GM19025 (cell line): ENCODE measurements around the gene LRRC41.

ENCODE experiments used
- ATAC-seq: cut with Tn5 transposase; IDR thresholded peaks from one replicate; pipeline ENCODE4 v1.9.1; 2021; ENCODE audit warnings: mild to moderate bottlenecking, low read depth, moderate library complexity; ENCODE audit not compliant: unreplicated experiment

The LRRC41 gene

DNA sequence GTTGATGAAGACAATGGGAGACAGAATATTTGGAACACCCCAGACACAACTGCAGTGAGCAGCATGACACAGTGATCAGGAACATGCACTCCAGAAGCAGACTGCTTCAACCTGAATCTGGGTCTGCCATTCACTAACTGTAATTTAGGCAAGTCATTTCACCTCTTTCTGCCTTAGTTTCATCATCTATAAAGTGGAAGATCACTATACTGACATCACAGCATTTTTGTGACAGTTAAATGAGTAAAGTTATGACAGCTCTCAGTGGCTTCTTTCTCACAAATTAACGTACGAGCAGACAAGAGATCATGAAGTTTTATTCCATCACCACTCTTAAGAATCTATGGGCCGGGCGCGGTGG is 14.3 kb downstream of the LRRC41 start:
- no peak for ATAC-seq

- no peak for ATAC-seq
These were observed 14.8 kb downstream of the LRRC41 start for GRCh38 chr1:46288485-46289133.

DNA sequence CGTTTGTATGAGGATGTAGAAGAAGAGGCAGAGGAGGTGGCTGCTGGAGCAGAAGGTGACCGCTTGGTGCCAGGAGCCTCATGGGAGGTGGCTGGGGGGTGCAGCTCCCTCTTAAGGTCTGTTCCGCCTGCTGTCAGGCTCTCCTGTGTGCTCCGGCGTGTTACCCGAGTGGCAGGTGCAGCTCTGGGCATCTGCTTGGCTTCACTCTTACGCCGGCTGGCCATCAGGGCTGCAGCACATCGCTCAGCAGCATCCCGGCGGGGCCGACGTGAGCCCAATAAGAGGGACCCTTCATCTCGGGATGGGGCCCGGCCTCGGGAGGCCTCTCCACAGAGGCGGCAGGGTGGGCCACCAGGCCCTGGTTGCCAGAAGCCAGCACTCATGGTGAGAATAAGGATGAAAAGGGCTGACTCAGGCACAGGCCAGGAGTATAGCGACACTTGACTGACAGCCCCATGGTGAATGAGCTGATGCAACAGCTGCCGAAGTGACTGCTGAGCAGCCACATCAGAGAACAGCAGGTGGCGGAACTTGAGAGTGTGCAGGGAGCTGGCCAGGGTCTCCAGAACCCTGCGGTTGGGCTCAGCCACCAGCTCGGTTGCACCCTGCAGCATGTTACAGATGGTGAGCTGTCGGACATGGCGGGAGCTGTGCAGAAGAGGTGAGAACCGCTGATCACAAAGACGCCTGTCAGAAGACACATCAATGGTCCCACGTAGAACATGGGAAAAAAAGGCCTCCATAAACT is 17.5 kb downstream of the LRRC41 start:
- no peak for ATAC-seq

GRCh38 chr1:46284597-46285564 is 18.5 kb downstream of the LRRC41 start:
- ATAC-seq = no peak

- ATAC-seq = no peak
These were observed 19.4 kb downstream of the LRRC41 start for GRCh38 chr1:46284058-46284457.

- ATAC-seq = no peak
These were observed 22.4 kb downstream of the LRRC41 start for GRCh38 chr1:46281021-46281420.

DNA sequence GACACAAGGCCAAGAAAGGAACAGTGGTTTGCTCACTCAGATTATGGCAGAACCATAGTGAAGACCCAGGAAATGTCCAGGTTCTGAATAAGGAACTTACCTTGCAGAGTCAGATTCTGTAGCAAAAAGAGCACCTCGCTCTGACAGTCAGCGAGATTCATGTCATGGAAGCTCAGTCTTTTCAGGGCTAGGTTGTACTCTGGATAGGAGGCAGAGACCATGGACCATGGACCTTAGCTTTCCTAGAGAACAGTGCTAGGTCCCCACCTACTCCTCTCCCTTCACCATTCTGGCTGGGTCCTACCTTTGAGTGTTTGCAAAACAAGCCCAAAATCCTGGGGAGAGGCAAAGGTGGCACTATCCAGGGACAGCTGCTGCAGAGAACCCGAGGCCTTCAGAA is 23.3 kb downstream of the LRRC41 start:
- no peak for ATAC-seq

- no peak for ATAC-seq
These were observed 24.6 kb downstream of the LRRC41 start for GRCh38 chr1:46278807-46279206.

GRCh38 chr1:46277658-46278373 is 25.6 kb downstream of the LRRC41 start:
- no peak for ATAC-seq

DNA sequence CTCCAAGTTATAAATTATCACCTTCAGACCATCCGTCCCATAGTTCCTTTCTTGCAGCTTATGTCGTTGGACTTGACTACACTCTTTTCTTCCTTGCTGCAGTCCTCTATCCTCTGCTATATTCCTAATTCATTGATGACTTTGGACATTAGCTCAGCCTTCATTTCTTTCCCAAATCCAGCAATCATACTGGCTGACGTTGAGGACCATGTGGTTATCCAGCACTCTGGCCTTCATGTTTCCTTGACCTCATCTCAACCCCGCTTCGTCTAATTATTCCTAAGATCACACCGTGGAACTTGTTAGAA is 28.4 kb downstream of the LRRC41 start:
- no peak for ATAC-seq

- no peak for ATAC-seq
These were observed 29.0 kb downstream of the LRRC41 start for GRCh38 chr1:46274225-46275029.

- no peak for ATAC-seq
These were observed 34.8 kb downstream of the LRRC41 start for GRCh38 chr1:46268578-46268977.

GRCh38 chr1:46263146-46263545 is 40.3 kb downstream of the LRRC41 start:
- ATAC-seq = no peak

DNA sequence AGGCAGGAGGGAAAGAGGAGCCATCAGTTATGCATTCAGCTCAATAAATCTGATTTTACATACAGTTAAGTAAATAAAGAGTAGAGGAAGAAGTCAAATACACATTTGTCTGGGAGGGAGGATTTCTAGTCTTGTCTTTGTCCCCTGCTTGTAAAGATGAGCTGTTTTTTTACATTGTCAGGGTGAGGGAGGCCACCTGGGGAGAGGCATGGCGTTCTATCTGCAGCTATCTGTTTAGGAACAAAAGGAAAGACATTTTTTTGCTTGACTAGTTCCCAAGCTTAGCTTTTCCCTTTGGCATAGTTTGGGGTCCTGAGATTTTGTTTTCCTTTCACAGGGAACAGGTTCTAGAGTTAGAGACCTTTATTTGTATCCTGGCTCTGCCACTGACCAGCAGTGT is 40.9 kb downstream of the LRRC41 start:
- no peak for ATAC-seq

- ATAC-seq = no peak
These were observed 46.9 kb downstream of the LRRC41 start for GRCh38 chr1:46256523-46256922.

GRCh38 chr1:46254668-46255067 is 48.7 kb downstream of the LRRC41 start:
- ATAC-seq = no peak

- ATAC-seq = no peak
These were observed 55.1 kb downstream of the LRRC41 start for GRCh38 chr1:46248122-46248920.

- peak; percentile 93 for ATAC-seq
These were observed 55.8 kb downstream of the LRRC41 start, which contains the start of gene RAD54L for GRCh38 chr1:46247436-46248121. RAD54L (plus strand) TSS chr1:46247763; CDS start chr1:46248406, 643 bp downstream.
